SK-N-SH (cell line): ENCODE data around the gene FGF22. TPM values are rescaled to one million over a fixed set of nuclear protein-coding genes. Genes with fewer than 3 reads are reported as not detected.

Source experiments
- CTCF ChIA-PET: fragments of 300-600, 350-600 bp; formaldehyde crosslinking; extraction: SDS; loops from one replicate; lab custom pipeline; 2021; lab: Yijun Ruan, JAX
- POLR2A ChIA-PET: fragments of 350-600 bp; sonication (Branson Sonifier 250); formaldehyde crosslinking; extraction: SDS; loops from one replicate; lab custom pipeline; 2020; ENCODE audit warnings: antibody characterized with exemption, inconsistent platforms; lab: Yijun Ruan, JAX
- DNase-seq: peaks from one replicate; pipeline ENCODE4 v3.0.0; 2012
- H2AFZ ChIP-seq: fragments of 200-600 bp; sonication (generic); 2 replicates; pipeline ENCODE4 v1.8.1; 2016; ENCODE audit warnings: antibody characterized with exemption, mild to moderate bottlenecking, low read depth
- H3F3A ChIP-seq: fragments of 200-600 bp; sonication (generic); replicated peaks from 2 replicates; pipeline ENCODE3; 2016; ENCODE audit warnings: antibody characterized with exemption, mild to moderate bottlenecking; ENCODE audit not compliant: insufficient read depth
- H3K27ac ChIP-seq, 2 experiments: fragments of 200-500 bp in 1 of 2; fragments of 200-600 bp in 1 of 2; sonication (Bioruptor generic) in 1 of 2; sonication (generic), shearing (Covaris generic) in 1 of 2; 2 replicates each; pipeline versions ENCODE4 v1.5.1 to v1.6.1; 2014 to 2016; ENCODE audit warnings: low read depth in 2 of 2, inconsistent platforms in 1 of 2, low read length in 1 of 2, mild to moderate bottlenecking in 1 of 2, mixed read lengths in 1 of 2
- H3K27me3 ChIP-seq: fragments of 200-600 bp; sonication (generic), shearing (Covaris generic); 2 replicates; pipeline ENCODE4 v1.6.1; 2016; ENCODE audit warnings: mixed run types; ENCODE audit not compliant: insufficient read depth
- H3K36me3 ChIP-seq, 2 experiments: fragments of 200-500 bp in 1 of 2; fragments of 200-600 bp in 1 of 2; sonication (Bioruptor generic) in 1 of 2; sonication (generic) in 1 of 2; replicated peaks in 1 of 2; 2 replicates each; pipeline versions ENCODE3 to v1.5.1; 2014 to 2016; ENCODE audit warnings: low read length in 1 of 2, mild to moderate bottlenecking in 1 of 2; ENCODE audit not compliant: insufficient read depth in 2 of 2, control insufficient read depth in 1 of 2
- H3K4me1 ChIP-seq, 2 experiments: fragments of 200-500 bp in 1 of 2; fragments of 200-600 bp in 1 of 2; sonication (Bioruptor generic) in 1 of 2; sonication (generic), shearing (Covaris generic) in 1 of 2; 2 replicates each; pipeline versions ENCODE4 v1.5.1 to v1.6.1; 2014 to 2016; ENCODE audit warnings: low read depth in 1 of 2, low read length in 1 of 2, mixed run types in 1 of 2; ENCODE audit not compliant: insufficient read depth in 2 of 2, control insufficient read depth in 1 of 2
- H3K4me2 ChIP-seq: fragments of 200-600 bp; sonication (generic), shearing (Covaris generic); 2 replicates; pipeline ENCODE4 v1.6.1; 2017; ENCODE audit warnings: mixed run types
- H3K4me3 ChIP-seq, 2 experiments: fragments of 200-500 bp in 1 of 2; fragments of 200-600 bp in 1 of 2; sonication (Bioruptor generic) in 1 of 2; sonication (generic), shearing (Covaris generic) in 1 of 2; 2 replicates each; pipeline versions ENCODE4 v1.5.1 to v1.8.1; 2014 to 2016; ENCODE audit warnings: low read depth in 2 of 2, inconsistent platforms in 1 of 2, low read length in 1 of 2, mild to moderate bottlenecking in 1 of 2, mixed read lengths in 1 of 2, moderate library complexity in 1 of 2
- H3K79me2 ChIP-seq: fragments of 200-600 bp; sonication (generic); 2 replicates; pipeline ENCODE4 v1.8.1; 2017; ENCODE audit warnings: mild to moderate bottlenecking; ENCODE audit not compliant: insufficient read depth
- H3K9ac ChIP-seq: fragments of 200-600 bp; sonication (generic); 2 replicates; pipeline ENCODE4 v1.6.1; 2017; ENCODE audit warnings: mixed run types
- H3K9me2 ChIP-seq: fragments of 200-600 bp; sonication (generic); 2 replicates; pipeline ENCODE4 v1.6.1; 2017; ENCODE audit warnings: mixed run types
- H3K9me3 ChIP-seq: fragments of 200-600 bp; sonication (generic); 2 replicates; pipeline ENCODE4 v1.6.1; 2017; ENCODE audit warnings: mixed run types, mild to moderate bottlenecking, moderate library complexity
- H4K20me1 ChIP-seq: fragments of 200-600 bp; sonication (generic); 2 replicates; pipeline ENCODE4 v1.6.1; 2017; ENCODE audit warnings: mild to moderate bottlenecking, mixed run types; ENCODE audit not compliant: insufficient read depth
- CHD2 ChIP-seq: fragments of 150-350 bp; IDR thresholded peaks from 2 replicates; pipeline ENCODE4 v1.6.1; 2018; ENCODE audit warnings: low read length; ENCODE audit not compliant: partially characterized antibody
- CTCF ChIP-seq: fragments of 200-600 bp; sonication (generic); IDR thresholded peaks from 2 replicates; pipeline ENCODE4 v1.6.1; 2017; ENCODE audit warnings: antibody characterized with exemption, mild to moderate bottlenecking, moderate library complexity
- EP300 ChIP-seq, 2 experiments: IDR thresholded peaks; 2 replicates each; pipeline versions ENCODE4 v1.4.0 to v1.6.1; 2012; ENCODE audit warnings: borderline replicate concordance in 1 of 2, low read depth in 1 of 2, low read length in 1 of 2
- GATA2 ChIP-seq: sonication (generic); formaldehyde crosslinking; IDR thresholded peaks from 2 replicates; pipeline ENCODE4 v1.5.0; 2020; ENCODE audit warnings: mild to moderate bottlenecking, missing genetic modification reagents
- JUND ChIP-seq: IDR thresholded peaks from 2 replicates; pipeline ENCODE4 v1.4.0; 2012
- MEF2A ChIP-seq: IDR thresholded peaks from 2 replicates; pipeline ENCODE4 v1.4.0; 2012; ENCODE audit warnings: low read depth, borderline replicate concordance
- NFIC ChIP-seq: IDR thresholded peaks from 2 replicates; pipeline ENCODE4 v1.4.0; 2012; ENCODE audit warnings: borderline replicate concordance
- NRF1 ChIP-seq: IDR thresholded peaks from 2 replicates; pipeline ENCODE4 v1.6.1; 2012; ENCODE audit warnings: low read depth, mild to moderate bottlenecking, low read length
- PBX3 ChIP-seq: IDR thresholded peaks from 2 replicates; pipeline ENCODE4; 2012
- SMC3 ChIP-seq: IDR thresholded peaks from 2 replicates; pipeline ENCODE4 v1.6.1; 2012; ENCODE audit warnings: low read depth, low read length, improper control_type of control experiment
- TCF12 ChIP-seq: IDR thresholded peaks from 2 replicates; pipeline ENCODE4 v1.4.0; 2012
- USF2 ChIP-seq: fragments of 150-350 bp; IDR thresholded peaks from 2 replicates; pipeline ENCODE4 v1.6.1; 2017; ENCODE audit warnings: antibody characterized with exemption, low read length, low read depth, borderline replicate concordance
- YY1 ChIP-seq: IDR thresholded peaks from 2 replicates; pipeline ENCODE4 v1.4.0; 2012; ENCODE audit warnings: low read depth, mild to moderate bottlenecking
- ZBTB33 ChIP-seq: IDR thresholded peaks from 2 replicates; pipeline ENCODE4 v1.4.0; 2012; ENCODE audit warnings: low read depth, borderline replicate concordance
- WGBS: methylation state at CpG from one replicate; pipeline ENCODE4 v1.1.6; 2017; ENCODE audit warnings: low lambda C conversion rate; 5-methylcytosine and 5-hydroxymethylcytosine counted together
- polyA plus RNA-seq, 3 experiments: library from polyadenylated mRNA; depleted of rRNA; stranded (reverse); fragments of >200 nt; gene quantifications; 2 replicates each; pipeline ENCODE4 v1.2.3, GENCODE V29; 2012

FGF22 gene
- polyA plus RNA-seq, 1 of the 3 experiments (the other 2 are of a cell fraction) = 0.62 TPM

- CTCF ChIA-PET = interaction anchor here (0.7 to 1.8 kb wide), 7 partner anchors 18 to 57 kb away, joined by 3 to 10 read pairs (median 3); partner anchors contain the start of gene RNF126
- peaks cover 26% of the 10 kb centered on the region for H3F3A ChIP-seq
- H3K4me1 ChIP-seq = peaks cover 5 to 35% of the 10 kb centered on the region in 2 experiments; a peak in 3 of 4 replicates
- H3K9me2 ChIP-seq = no peaks in the 10 kb centered on the region
- H3K36me3 ChIP-seq = no peaks in the 10 kb centered on the region
- no peak overlapping the region for H2AFZ ChIP-seq
- no peak overlapping the region for H3K27ac ChIP-seq
- no peaks in the 10 kb centered on the region for H3K27me3 ChIP-seq
- H3K9ac ChIP-seq = no peak overlapping the region
- H4K20me1 ChIP-seq = no peaks in the 10 kb centered on the region
- DNase-seq = no peak
- no peaks in the 10 kb centered on the region for H3K9me3 ChIP-seq
- TF ChIP-seq NRF1 (no peak), MEF2A (no peak), GATA2 (CRISPR knock-in tag) (no peak), TCF12 (no peak), ZBTB33 (no peak), JUND (no peak), PBX3 (no peak), CTCF (no peak), CHD2 (no peak), SMC3 (no peak), NFIC (no peak), EP300 (IDR thresholded peaks at IDR 0.05; ENCODE audit: borderline replicate concordance in 1 of 2, low read depth in 1 of 2, low read length in 1 of 2) (no peak), YY1 (no peak), USF2 (no peak)
- no peaks in the 10 kb centered on the region for H3K79me2 ChIP-seq
- WGBS = 95% methylated on average over 19 of the region's 30 CpGs
- no peak overlapping the region for H3K4me2 ChIP-seq
- no peak overlapping the region for H3K4me3 ChIP-seq
- POLR2A ChIA-PET = no interaction called here
Measured at GRCh38 chr19:607301-608154, 32.2 kb upstream of the FGF22 start.
